HG03442 (cell line): ENCODE results near the gene PACS2.
"Not testable (repeated sequence)": the region's sequence is repeated elsewhere in the genome, so short reads cannot be mapped to it uniquely, and the experiment has no call there.

Experiments used
- ATAC-seq: cut with Tn5 transposase; IDR thresholded peaks from one replicate; pipeline ENCODE4 v1.9.1; 2021; ENCODE audit warnings: mild to moderate bottlenecking, moderate library complexity; ENCODE audit not compliant: unreplicated experiment

The PACS2 gene

DNA sequence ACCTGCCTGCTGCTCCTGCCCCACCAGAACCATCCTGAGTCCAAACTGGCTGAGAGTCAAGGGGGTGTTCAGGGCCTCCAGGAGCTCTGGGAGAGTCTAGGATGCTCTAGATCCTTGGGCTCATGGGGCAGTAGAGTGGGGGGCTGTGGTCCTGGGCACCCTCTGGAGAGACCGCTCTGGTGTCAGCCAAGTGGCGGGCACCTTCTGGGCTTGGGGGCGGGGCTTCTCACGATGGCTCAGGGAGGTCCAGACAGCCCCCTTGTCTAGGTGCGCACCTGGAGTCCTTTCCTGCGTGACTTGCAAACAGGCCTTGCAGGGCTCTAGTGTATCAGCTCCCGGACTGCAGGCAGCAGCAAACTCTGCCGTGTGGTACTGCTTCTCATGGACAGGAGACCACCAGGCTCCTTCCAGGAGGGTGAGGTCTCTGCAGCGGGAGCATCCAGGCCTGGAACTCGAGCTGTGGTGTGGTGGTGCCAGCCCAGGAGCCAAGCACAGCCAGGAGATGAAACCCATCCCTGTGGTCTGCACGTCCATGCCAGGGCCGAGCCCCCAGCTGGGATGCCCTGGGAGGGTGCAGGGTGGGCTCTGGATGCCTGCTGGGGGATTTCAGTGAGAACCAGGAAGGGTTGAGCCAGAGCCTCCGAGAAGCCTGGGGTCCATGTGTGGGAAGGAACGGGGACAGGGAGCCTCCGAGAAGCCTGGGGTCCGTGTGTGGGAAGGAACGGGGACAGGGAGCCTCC, 15.0 kb downstream of the PACS2 start:
- no peak for ATAC-seq

DNA sequence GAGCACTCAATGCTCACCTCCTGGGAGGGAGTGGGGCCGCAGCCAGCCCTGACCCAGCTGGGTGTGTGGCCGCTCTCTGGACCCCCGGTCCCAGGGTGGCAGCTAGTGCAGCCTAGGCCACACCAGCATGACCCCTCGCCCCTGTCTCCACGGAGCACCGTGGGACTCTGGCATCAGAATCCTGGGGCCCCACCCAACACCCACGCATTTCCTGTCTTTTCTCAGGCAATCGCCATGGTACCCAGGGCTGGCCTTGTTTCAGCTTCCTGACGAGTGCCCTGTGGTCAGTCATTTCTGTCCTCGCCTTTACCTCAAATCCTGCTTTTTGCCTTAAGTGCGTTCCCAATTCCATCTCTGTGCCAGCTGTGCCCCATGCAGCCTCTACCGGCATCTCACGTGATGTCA, 15.9 kb downstream of the PACS2 start:
- no peak for ATAC-seq

DNA sequence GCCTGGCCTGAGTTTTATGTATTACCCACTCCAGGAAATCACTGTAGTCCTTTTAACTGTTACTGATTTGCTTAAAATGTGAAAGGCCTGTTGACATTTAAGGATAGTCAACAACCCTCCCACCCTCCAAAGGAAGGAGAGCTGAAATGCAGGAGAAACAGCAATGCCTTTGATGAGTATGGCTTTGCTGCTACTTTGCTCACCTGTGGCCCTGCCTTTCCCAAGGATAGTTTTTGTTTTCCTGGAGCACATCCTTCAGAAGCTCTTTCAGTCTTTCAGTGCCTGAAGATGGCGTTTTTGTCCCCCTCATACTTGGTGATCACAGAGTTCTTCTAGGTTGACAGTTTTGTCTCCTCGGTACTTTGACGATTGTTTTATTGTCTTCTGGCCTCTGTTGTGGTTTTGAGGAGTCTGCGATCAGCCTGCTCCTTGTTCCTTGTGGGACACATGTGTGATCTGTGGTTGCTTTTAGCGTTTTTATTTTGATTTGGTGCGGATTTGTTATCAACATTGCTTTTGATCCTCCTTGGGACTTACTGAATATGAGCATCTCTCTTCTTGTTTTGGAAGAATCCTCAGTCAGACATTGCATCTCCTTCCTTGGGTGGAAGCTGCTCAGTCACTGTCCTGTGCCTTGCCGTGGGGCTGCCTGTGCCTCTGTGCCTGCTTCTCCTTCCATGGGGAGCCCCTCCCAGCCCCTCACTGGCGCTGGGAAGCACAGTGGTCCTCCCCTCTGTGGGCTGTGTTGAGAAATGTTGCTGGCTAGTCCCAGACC, 17.2 kb downstream of the PACS2 start:
- ATAC-seq = no peak

DNA sequence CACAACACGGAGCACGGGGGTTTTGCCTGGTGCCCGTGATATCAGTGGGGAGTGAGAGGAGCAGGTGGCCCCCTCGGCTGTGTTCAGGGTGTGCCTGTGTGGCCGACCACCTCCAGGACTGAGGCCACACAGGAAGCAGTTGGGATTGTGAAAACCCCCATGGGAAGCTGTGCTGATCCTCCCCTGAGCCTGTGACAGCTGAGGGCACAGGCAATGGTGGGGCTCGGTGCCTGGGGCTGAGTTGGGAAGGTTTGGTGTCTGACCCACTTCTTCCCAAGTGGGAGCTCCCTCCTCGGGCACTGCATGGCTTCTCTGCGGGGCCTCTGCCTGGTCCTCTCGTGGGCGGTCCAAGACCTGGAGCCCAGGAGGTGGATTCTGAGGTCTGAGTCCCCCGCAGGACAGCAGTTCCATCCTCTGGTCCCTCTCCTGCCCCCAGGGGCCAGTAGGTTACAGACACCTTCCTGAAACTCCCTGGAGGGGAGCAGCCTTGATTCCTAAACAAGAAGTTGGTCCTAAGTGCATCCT, 17.9 kb downstream of the PACS2 start:
- ATAC-seq = no peak

DNA sequence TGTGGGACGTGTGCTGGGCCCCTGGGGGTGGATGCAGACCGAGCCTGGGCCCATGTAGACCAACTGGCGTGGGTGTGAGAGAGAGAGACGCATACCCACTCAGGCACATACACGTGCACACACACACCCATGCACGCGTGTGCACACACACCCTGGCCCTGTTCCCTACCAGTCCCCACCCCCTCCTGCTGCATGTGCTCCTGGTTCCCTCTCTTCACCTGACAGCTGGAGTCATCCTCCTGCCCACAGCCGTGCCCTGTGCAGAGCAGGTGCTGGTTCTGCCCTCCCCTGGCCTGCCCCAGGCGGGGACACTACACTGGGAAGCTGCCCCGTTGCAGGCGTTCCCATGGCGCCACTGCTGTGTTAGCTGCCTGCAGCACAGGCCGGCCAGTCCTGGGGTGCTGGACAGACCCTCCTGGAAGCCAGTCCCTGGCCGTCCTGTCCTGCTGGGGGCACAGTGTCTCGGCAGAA, 18.5 kb downstream of the PACS2 start:
- no peak for ATAC-seq

DNA sequence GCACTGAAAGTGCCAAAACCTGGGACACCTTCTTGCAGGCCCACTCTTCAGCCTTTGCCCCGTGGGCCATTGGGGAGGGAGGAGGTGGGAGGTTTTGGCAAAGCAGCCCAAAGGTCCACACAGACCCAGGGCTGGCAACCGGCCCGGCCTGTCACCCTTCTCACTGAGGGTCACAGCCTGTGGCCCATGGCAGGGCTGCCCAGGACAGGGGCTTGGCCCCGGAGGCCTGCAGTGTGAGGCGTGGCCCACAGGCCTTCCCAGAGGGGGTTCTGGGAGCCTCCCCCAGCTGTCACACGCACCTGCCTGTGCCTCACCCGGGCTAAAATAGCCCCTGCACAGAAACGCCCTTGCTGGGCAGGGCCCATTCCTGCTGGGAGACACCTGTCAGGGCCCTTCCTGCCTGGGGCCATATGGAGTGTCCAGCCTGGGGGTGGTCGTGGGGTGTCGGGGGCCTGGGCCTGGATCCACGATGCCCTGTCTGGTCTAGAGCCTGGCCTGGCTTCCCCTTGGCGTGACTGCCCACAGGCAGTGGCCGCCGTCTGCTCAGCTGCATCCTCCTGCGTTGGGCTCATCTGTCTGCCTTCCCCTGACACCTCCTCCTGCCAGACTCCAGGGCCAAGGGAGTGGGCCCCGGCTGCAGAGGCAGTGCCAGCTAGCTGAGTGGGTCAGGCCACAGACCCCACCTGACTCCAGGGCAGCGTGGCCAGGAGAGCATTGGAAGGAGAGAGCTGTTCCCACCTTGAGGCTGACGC, 19.2 kb downstream of the PACS2 start:
- no peak for ATAC-seq

DNA sequence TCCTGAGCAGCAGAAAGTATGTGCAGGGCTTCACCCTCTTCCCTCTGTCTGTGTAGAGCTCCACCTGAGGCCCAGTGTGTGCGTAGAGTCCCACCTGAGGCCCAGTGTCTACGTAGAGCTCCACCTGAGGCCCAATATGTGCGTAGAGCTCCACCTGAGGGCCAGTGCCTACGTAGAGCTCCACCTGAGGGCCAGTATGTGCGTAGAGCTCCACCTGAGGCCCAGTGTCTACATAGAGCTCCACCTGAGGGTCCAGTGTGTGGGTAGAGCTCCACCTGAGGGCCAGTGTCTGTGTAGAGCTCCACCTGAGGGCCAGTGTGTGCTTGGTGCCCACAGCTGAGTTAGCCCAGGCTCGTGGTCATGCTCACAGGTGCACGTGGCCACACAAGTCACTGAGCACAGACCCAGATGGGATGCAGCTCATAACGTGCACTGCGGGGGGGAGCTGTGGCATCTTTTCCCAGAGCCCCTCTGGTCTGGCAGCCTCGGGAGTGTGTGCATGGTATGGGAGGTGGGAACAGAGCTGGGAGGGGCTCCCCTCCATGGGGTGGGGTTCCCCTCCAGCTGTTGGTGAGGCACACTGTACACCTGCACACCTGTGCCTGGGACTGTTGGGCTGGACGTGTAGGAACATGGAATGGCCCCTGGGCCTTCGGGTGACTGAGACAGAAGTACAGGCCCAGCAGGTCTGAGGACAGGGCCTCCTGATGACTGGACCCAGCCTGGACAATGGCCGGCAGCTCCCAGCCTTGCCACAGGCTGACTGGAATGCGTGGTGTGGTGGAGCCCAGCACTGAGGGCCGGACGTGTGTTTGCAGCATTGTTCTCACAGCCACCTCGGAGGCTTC, 20.1 kb downstream of the PACS2 start:
- ATAC-seq = no peak

DNA sequence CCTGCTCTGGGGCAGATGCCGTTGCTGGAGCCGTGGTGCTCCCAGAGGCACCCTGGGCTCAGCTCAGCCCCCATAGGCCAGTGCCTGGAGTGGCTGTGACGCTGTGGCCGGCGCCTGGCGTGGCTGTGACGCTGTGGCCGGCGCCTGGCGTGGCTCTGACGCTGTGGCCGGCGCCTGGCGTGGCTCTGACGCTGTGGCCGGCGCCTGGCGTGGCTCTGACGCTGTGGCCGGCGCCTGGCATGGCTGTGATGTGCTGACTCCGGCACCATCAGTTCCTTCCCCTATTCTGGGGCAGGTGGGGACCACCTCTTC, 20.6 kb downstream of the PACS2 start:
- ATAC-seq = not testable (repeated sequence)

DNA sequence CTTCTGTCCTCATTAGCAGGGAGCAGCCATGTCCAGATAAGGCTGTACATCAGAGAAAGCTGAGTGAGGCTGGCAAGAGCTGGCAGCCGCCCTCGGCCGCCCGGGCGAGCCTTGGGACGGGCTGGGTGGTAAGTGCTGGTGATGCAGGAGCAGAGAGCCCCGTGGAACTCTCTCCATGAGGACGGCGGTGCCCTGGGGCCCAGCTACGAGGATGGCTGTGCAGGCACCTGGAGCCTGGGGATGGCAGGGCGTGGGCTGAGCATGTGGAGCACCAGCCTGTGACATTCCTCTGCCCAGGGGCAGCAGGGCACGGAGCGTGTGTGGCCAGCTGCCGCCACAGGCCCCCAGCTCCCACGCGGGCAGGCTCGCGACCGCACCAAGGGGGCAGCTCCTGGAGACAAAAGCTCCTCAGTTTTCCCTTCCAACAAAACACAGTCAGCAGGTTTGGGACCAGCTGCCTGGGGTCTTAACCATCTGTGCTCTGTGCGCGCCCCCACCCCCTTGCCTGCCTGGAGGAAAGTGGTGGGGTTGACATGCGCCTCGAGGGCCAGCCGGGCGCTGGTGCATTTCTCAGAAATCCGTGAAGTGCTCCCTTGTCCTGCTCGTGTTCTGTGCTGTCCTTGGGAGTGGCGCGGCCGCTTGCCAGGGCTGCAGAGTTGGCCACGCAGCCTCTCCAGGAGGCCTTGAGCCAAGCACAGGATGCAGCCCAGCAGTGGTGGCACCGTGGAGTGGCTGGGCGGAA, 21.4 kb downstream of the PACS2 start:
- no peak for ATAC-seq

DNA sequence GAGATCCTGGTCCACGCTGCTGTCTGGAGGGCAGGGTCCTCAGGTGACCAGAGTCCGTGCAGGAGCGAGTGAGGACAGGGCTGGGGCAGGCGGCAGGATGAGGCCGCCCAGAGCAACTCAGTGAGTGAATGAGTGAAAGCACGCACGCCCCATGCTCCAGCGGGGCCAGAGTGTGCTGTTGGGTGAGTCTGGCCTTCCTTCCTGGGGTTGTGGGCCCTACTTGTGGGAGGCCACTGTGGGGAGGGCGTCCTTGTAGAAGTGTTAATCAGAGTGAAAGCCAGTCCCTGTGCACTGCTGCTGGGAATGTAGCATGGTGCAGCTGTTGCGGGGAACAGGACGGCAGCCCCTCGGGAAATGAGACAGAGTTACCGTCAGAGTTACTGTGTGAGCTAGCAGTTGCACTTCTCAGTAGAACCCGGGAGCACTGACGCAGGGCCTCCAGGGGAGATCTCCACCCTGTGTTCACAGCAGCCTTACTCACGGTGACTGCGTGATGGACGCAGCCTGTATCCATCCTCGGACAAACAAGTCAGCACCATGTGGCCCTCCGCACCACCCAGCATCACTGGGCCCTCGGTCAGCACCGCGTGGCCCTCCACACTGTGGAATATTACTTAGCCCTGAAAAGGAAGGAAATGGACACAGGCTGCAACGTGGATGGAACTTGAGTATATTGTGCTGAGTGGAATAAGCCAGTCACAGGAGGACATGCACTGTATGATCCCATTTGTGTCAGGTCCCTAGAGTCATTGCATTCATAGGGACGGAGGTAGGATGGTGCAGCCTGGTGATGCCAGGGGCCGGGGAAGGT, 22.1 kb downstream of the PACS2 start:
- no peak for ATAC-seq

DNA sequence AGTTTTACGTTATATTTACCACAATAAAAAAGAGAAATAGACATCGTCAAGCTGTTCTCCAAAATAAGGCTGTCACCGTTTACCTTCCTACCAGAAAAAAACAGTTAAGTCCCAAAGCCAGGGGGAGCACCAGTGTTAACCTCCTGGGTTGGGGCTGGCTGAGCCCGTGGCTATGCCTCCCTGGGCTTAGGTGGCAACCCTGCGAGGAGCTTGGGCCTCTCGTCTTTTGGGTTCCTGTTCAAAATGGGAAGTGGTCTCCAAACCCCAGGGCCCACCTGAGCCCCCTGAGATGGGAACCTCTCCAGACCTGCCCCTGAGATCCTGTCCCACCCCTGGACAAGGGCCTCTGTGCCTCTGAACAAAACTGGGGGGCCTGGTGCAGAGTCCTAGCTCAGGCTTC, 22.9 kb downstream of the PACS2 start:
- ATAC-seq = no peak

DNA sequence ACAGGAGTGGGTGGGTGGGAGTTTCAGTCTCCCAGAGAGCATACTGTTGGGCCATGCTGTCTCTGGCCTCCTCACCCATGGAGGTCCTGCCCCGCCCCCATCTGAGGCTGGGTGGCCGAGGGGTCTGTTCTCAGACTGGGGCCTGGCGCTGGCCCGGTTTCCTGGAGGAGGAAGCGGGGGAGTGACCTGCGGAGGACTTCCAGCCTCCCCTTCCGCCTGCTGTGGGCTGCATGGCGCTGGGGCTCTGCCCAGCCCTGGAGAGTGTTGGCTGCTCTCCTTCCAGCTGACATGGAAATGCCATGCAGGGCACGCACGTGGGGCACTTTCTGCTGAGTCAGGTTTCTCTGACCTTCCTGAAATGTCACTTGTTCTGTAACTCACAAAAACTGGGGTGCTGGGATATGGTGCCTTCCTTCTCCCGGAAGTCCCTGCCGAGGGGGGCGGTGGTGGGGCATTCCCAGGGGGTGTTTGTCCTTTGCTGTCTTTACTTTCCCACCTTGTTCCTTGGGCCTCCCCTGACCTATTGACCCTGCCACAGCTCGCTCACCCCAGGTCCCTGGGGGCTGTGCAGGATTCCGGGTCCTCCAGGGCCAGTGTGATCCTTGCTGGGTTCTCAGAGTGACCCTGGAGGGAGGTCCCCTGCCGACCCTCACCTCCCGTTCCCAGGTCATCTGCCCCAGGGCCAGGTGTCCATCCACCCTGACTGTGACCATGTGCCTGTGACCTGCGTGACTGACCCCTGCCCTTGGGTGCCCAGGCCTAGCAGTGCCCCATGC, 23.6 kb downstream of the PACS2 start:
- ATAC-seq = no peak

DNA sequence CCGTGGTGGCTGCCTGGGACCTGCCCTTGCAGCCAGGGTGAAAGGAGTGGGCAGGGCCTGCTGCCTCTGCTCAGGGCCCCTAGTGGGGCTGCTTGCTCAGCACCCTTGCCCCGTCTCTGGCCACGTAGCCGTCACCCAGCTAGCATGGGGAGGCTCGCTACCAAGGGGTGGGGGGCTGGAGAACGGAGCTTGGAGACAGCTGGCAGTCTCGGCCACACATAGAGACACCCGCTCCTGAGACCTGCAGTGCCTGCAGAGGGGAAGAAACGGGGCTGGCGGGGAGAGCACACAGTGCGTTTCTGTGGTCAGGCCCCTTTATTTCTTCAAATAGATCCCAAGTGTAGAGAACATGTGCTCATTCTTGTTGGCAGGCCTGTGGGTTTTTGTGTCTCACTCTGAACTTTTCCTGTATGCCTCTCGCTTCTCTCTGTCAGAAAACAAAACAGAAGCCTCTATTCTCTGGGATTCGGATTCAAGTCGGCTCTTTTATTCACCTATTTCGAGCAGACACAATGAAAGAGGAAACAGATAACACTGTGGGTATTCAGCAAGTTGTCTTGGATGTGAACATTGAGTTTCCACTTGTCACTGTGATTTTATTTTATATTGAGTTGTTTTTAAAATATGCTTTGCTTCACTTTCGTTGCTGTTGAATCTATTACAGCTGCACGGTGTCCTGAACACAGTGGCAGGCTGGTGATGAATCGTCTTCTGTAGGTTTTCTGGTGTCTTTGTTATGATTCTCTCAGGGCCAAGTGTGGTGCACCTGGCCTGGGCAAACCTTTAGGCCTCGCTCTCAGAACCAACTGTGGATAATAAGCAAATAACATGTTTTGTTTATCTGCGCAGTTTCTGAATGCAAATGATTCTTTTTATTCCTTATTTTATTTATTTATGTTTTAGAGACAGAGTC, 26.5 kb downstream of the PACS2 start:
- ATAC-seq = no peak

DNA sequence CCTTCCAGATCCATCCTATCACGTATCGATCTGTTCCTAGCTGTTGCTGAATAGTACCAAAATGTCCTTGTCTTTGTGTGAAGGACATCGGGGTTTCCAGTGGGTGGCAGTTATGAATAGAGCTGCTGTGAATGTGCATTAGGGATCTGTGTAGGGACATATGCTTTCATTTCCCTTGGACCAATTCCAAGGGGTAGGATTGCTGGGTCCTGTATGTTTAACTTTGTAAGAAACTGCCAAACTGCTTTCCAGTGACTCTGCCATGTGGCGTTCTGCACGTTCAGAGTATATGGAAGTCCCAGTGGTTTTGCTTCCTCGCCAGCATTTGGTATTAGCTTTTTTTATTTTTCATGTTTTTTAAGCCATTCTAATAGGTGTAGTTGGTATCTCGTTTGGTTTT, 28.6 kb downstream of the PACS2 start:
- ATAC-seq = no peak

DNA sequence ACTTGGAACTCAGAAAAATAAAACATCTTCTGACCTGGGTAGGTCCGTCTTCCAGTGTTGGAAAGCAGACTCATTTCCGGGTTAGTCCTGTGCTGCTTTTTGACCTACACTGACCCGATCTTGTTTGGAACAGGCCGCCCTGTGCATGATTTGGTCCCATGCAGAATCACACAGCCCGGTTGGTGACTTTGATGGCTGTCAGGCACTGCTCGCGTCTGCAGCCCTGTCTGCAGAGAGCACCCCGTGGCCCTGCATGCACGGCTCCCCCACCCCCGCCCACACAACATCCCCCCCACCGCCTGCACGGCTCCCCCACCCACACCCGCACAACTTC, 31.6 kb downstream of the PACS2 start:
- no peak for ATAC-seq

DNA sequence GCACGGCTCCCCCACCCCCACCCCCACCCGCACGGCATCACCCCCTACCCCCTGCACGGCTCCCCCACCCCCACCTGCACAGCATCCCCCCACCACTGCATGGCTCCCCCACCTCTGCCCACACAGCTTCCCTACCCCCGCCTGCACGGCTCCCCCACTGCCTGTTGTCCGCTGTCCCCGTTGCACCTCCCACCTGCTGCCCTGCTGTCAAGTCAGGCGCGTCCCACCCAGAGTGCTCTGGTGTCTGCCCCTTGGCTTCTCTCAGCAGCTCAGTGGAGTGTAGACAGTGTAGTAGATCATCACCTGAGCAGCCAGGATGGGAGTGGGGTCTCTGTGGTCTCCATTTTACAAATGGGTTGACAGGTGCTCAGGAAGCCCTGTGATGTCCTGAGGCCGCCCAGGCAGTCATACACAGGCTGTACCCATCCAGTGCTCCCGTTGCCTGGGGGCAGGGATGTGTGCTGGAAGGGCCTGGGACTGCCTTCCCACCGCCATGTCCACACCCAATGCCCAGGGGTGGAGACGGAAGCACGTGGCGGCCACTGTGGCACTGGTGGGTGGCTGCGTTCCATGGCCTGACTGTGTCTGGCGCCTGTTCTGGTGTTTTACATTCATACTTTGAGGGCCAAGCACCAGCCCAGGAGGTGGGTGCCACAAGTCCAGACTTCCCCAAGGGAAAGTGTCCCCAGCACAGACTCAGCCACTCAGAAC, 32.5 kb downstream of the PACS2 start:
- no peak for ATAC-seq

DNA sequence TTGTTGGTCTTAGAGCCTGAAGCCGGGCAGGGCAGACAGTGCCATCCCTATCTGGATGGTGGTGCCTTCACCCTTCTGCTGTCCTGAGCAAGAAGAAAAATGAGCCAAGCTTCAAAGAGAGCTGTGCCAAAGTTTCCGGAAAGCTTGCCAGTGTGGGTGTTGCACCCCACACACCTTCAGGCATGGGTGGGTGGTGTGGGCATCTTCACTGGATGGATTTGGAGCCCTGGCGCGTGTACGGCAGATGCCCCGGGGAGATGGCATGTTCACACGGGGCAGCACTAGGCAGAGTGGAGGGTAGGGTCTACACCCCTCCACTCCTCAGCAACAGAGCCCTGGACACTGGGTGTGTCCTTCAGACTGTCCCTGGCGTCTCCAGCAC, 33.0 kb downstream of the PACS2 start:
- ATAC-seq = no peak
